Stimulated activated CD8-positive, alpha-beta memory T cell treated with anti-CD3 and anti-CD28 coated beads, Interleukin-15, amount 100 ng/mL, for 48 hours (primary cell): ENCODE results near the gene AGO1.
A peak's percentile ranks its signal among the peaks of the same experiment; 100 is the strongest.
"Not testable (repeated sequence)": the region's sequence is repeated elsewhere in the genome, so short reads cannot be mapped to it uniquely, and the experiment has no call there.

Source experiments
- DNase-seq, 2 donors: peaks; one replicate each; pipeline ENCODE4 v3.0.0-alpha.2; 2020; ENCODE audit warnings: low read depth in 2 of 2

The AGO1 gene

DNA sequence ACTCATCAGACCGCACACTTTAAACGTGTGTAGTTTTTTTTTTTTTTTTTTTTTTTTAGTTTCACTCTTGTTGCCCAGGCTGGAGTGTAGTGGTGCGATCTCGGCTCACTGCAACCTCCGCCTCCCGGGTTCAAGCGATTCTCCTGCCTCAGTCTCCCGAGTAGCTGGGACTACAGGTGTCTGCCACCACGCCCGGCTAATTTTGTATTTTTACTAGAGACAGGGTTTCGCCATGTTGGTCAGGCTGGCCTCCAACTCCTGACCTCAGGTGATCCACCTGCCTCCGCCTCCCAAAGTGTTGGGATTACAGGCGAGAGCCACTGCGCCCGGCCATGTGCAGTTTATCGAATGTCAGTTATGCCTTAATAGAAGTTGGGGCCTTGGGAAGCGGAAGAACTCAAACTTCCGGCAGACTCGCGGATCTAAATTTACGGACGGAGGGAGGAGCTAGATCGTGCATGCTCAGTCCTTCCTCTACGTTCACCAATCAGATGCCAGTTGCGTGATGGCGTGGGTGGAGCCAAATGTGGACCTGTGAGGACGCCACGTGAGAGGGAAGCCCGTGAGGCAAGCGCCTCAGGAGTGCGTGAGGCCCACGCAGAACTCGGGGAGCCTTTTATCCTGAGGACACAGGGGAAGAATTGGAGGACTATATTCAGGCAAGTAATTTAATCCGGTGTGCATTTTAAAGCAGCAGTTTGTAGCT lies 13.6 kb upstream of the AGO1 start:
- not testable (repeated sequence) for DNase-seq

DNA sequence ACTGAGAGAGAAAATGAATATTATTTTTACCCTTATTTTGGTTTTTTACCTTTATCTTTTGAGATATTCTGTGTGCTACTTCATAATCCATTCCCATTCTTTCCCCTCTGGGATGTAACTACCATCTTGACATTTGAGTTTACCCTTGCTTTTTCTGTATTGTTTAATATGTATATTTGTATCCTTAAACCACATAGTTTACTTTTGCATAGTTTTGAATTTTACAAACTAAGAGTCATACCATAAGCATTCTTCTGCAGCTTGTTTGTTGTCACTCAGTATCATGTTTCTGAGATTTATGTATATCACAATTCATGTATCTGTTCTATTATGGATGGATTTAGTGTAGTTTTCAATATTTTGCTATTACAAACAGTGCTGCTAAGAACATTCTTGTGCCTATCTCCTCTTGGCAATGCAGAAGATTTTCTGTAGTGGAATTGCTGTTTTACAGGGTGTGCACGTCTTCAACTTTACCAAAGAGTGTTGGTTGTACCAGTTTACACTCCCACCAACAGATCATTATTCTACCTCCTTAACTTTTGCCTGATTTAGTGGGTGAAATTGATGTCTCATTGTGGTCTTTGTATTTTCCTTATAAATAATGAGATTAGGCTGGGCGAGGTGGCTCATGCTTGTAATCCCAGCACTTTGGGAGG lies 12.2 kb upstream of the AGO1 start:
- DNase-seq = no peak

DNA sequence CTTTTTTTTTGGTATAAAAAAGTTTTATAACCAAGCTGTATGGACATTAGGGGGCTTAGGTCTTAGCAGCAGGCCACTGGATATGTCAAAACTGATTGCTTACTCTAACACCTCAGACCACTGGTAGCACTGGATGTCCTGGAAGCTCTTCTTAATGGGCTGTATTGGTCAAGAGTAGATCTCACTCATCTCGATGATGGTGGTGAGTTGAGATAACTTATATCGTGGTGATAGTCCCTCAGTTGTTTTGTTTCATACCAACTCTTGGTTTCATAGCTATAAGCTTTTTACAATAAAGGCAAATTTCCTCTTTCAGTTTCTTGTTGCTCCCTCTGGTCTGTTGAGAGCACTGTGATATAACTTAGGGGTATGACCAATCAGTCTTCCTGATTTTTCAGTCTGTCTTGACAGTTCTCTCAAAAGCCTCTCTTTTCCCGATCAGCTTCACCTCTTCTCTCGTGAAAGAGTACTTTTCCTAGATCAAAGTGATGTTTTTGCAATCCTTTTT lies 9.7 kb upstream of the AGO1 start:
- no peak for DNase-seq

DNA sequence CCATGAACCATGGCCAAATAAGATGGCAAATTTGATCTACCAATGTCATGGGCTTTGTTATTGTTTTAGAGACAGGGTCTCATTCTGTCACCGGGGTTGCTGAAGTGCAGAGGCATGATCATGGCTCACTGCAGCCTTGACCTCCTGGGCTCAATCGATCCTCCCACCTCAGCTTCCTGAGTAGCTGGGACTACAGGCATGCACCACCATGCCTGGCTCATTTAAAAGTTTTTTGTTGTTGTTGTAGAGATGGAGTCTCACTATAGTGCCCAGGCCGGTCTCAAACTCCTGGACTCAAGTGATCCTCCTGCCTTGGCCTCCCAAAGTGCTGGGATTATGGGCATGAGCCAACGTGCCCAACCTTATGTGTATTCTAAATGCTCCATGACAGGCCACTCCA lies 8.9 kb upstream of the AGO1 start:
- DNase-seq = not testable (repeated sequence)

DNA sequence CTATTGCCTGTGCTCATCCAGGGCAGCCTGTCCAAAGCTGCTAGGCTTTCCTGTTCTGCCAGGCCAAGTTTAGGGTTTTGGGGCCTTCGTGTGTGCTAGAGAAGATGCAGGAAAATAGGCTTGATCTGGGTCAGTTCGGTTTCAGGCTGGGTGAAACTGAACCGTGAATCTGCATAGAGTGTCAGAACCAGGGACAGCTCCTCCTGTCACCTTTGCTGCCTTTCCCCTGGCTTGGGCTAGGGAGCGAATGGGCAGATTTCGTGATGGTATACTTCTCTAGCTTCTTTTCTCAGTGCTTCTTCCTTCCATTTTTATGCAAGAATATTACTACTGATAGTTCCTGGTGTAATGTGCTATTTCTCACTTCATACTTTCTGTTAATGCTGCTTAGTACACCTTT lies 6.0 kb upstream of the AGO1 start:
- no peak for DNase-seq

DNA sequence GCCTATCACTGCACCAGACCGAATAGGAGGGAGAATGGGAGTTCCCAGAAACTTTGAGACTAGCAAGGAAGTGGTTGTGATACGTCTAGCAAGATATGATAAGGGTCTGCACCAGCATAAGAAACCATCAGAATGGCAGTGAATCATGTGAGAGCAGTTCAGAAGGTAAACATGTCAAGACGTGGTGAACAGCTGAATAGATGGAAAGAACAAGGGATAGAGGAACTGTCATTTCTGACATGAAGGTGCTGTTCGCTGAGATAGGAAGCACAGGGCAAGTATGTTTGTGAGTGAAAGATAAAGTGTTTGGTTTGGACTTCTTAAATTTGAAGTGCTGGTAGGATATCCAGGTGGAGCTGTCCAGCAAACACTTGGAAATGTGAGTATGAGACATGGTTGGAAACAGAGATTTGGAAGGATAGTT lies 1.1 kb upstream of the AGO1 start:
- DNase-seq = no peak

DNA sequence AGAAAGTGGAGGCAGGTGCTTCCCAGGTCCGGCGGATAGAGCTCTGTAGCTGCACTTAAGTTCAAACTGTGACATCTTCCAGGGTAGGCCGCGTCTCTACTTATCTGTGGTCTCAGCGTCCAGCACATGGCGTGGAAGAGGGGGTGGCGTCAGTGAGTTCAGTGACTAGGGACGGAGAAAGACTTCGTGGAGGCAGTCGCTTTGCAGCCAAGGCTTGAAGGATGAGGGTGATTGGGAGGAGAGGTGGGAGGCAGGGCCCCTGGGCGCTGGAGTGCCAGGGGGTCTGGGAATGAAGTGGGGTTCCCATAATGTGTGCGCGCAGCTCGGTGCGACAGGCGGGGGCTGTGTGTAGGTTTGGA lies 444 bp upstream of the AGO1 start:
- no peak for DNase-seq

DNA sequence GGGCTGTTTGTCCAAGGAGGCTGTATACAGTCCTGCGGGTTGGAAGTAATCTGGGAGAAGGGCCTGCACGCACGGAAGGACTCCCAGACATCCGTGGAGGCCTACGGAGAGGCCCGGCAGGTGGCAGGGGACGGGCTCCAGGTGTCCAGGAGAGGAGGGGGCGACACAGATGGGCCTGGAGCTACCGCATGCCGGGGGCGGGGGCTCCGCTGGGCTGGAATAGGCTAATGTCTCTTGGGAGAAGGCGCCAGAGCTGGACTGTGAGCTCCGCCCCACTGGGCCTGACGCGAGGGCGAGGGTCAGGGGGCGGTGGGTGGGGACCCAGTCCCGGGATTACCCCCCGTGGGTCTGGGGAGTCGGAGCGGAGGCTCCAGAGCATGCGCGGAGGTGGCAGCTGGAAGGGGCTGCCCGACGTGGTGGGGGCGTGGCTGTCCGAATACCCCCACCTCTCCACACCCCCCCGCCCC lies 659 bp downstream of the AGO1 start:
- DNase-seq = peak; percentile 34 to 36

DNA sequence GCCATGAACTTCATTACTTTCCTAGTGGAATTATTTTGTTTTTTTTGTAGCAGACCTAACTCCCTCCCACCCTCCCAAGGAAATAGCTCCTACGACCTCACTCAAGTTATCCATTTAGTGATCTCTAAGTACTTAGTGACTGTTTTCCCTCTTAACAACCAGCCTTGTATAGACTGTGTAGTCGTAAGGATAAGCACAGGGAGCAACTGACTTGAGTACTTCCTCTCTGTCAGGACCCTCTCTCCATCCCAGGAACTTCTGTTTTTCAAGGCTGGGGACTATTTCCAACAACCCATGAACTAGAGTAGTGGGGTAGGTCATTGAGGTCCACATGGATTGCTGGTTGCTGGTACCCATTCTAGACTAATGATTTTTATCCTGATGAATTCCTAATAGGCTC lies 1.9 kb downstream of the AGO1 start:
- no peak for DNase-seq

DNA sequence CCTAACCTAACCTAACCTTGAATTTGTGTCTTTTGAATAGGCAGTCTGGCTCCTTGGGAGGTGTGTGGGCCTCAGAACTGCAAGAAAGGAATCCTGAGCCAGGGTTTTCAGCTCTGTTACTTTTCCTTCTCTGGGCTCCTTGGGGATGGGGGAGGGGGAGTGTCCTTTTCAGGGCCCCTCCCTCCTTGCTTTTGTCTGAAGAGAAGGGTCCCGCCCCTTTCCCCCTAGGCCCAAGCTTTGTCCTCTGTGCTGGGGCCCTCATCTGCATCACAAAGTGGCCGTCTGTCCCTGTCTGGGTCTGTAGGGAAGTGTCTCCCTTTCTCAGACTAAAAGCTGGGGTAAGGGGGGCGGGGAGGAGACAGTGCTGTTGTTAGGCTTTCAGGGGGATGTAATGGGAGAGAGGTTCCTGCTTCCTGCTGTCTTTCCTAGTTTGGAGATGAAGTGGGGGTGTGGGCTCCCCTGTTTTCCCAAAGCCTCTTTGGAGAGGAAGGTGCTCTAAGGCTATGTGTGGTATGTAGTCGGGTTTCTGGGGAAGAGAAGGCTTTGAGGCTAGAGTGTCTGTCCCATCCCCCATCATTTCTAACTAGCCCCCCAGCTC lies 3.1 kb downstream of the AGO1 start:
- DNase-seq = no peak

DNA sequence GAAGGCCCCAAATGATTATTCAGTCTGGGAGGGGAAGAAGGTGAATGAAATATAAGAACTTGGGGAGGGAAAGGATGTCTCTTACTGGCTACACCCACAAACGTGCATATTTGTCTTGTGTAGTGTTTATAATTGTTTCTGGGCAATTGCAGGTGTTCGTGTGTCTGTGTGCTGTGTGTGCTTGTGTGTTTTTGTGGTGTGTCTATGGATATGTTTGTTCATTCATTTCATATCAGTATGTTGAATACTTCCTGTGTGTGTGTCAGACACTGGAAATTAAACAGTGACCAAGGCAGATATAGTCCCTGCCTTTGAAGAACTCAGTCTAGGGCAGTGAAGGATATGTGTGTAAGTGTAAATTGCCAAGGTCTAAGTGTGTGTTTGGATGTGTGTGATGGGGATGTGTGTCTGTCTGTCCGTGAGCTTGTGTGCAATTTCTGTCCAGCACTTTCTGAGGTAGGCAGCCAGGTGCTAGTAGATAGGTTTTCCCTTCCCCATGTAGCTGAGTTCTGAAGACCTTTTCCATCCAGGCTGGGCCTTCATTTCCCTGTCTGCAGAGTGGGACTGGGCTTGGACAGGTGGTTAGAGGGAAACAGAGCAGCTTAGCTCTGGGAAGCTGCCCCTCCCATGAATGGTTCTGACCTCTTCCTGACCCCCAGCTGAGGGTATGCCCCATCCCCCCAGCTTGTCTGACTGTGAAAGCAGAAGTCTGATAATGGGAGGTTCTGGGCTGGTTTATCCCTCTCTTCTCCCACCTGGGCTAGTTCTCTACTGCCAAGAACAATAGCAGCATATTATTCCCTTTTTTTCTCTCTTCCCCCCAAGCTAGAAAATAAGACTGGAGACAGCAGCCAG lies 3.8 kb downstream of the AGO1 start:
- DNase-seq = no peak

DNA sequence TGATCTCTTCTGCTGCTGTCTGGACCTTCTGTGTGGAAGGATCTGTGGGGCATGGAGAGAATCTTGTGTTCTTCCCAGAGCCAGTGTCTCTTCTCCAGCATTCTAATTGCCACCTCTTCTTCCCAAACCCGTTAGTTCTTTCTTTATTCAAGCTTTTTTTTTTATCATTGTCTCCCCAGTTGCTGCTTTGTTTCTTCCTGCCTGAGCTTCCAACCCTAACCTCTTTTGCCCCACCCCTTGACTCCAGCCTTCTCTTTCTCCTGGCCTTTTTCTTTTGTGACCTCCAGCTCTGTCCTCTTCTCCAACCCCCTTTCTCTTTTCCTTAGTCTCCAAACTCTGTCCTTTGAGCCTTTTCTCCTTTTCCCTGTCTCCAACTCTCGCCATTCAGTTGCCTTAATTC lies 4.5 kb downstream of the AGO1 start:
- no peak for DNase-seq

DNA sequence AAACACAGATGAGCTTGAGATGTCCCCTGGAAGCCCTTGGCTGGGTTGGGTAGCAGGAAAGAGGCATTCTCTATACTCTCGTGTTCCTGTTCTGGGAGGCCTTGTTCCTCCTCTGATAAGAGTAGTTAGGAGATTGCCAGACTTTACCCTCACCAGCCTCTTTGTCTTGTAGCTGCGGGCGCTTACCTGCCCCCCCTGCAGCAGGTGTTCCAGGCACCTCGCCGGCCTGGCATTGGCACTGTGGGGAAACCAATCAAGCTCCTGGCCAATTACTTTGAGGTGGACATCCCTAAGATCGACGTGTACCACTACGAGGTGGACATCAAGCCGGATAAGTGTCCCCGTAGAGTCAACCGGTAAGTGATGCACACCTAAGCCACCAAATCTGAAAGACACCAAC lies 5.2 kb downstream of the AGO1 start:
- no peak for DNase-seq

DNA sequence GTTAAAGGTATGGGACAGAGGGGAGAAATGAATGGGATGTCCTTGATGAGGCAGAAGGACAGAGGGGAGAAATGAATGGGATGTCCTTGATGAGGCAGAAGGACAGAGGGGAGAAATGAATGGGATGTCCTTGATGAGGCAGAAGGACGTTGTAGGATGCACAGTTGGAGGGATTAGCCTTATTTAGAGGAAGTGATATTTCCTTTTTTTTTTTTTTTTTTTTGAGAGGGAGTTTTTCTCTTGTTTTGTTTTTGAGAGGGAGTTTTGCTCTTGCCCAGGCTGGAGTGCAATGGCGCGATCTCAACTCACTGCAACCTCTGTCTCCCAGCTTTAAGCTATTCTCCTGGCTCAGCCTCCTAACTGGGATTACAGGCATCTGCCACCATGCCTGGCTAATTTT lies 6.0 kb downstream of the AGO1 start:
- not testable (repeated sequence) for DNase-seq

DNA sequence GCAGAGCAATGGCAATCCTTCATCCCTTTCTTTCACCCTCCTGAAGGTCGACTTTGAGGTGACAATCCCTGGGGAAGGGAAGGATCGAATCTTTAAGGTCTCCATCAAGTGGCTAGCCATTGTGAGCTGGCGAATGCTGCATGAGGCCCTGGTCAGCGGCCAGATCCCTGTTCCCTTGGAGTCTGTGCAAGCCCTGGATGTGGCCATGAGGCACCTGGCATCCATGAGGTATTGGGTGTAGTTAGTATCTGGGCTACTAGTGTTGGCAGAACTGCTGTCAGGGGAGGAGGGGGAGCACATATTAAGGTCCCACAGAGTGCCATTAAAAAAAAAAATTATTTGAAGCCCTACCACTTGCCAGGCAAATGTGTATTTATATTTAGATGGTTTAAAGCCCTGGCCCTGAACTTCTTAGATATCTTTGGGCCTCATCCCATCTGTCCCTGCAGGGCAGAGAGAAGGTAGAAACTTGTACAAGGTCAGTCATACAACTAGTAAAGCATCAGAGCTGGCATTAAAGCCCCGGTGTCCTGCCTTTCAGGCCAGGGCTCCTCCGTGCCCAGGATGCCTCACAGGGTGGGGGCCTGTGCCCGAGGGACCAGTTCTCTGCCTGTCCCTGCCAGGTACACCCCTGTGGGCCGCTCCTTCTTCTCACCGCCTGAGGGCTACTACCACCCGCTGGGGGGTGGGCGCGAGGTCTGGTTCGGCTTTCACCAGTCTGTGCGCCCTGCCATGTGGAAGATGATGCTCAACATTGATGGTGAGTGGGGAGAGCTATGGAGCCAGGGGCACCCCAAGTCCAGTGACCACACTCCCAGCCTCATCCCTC lies 10.3 kb downstream of the AGO1 start:
- DNase-seq = no peak

DNA sequence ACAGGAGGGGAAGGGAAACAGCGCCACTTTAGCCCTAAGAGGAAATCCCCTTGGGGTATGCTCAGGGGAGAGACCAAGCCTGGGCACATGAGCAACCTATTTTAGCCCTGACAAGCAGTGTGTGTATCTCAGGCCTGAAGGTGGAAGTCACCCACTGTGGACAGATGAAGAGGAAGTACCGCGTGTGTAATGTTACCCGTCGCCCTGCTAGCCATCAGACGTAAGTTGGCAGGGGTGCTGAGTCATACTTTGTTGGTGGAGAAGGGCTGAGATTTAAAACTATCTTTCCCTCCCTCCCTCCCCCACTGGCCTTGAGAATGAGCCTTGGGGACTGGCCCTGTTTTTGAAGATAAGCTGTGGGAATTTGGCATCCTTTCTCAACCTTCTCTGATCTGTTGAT lies 11.2 kb downstream of the AGO1 start:
- DNase-seq = no peak

DNA sequence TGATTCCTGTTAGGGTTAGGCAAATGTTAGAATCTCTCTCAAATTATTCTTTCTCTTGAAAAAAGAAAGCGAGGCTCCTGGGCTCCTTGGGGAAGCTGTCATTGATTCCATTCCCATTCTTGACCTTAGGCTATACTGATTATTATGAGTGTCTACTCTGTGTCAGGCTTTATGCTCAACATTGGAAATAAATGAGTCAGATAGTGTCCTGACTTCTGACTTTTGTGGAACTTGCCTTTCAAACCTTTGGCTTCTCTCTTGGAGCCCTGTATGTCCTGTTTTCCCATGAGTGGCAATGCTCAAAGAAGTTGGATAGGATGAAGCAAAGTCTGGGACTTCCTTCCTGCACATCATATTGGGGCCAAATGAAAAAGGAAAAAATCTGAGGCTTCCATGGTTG lies 11.6 kb downstream of the AGO1 start:
- no peak for DNase-seq

DNA sequence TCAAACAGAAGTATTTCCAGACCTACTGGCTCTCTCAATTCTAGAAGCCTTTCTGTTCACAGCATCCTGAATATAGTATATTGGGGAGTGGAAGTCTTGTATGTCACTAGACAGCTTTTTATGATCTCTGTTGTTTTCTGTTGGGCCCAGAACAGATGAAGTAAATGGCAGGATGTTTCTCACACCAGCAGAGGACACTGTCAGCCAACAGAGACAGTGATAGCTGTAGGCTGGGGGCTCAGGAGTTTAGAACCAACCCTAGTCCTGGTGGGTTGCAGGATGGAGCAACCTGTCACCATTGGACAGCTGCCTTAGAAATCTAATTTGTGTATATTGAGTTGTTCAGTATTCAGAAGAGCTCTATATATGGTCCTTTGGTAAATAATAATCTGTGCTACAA lies 16.9 kb downstream of the AGO1 start:
- no peak for DNase-seq

DNA sequence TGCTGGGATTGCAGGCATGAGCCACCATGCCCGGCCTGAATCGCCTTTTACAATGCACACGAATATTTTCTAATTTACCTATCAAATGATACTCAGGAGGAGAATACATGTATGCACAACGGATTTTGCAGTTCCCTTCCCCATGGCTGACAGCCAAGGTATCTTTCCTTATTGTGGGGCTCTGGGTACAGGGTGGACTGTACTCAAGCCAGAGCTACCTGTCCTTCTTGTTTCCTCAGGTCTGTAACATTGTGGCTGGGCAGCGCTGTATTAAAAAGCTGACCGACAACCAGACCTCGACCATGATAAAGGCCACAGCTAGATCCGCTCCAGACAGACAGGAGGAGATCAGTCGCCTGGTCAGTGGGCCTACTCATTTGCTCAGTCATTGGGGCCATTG lies 18.2 kb downstream of the AGO1 start:
- DNase-seq = no peak

DNA sequence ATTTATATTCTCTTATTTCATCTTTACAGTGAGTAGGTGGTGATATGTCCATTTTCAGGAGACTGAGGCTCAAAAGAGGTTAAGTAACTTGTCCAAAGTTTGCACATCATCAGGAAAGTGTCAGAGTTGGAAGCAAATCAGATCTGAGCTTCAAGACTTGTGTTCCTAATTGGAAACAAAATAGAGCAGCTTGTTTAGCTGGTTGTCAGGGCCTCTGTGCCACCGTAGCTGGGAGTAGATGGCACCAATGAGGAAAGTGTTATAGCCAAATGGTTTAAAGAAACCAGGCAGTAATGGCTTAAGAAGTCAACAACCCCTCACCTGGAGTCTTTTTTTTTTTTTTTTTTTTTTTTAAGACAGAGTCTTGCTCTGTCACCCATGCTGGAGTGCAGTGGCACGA lies 19.7 kb downstream of the AGO1 start:
- no peak for DNase-seq

DNA sequence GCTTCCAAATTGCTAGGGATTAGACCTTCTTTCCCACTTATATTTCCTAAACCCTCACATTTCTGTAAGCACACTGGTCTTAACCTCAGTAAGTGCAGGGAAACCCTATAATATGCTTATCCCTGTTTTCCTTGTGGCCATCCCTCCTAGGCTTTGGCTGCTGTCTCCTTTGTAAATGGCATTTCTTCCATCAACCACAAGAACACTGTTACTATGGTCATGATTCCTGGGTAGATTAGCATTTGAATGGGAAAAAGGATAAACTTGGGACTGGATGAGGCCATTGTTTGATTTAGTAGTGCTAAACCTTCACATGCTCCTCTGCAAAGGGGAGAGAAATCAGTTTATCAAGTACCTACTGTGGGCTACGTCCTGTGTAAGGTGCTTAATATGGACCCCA lies 31.7 kb downstream of the AGO1 start:
- DNase-seq = no peak
